Measurements from ENCODE around the gene ZNF662. TPM values are rescaled to one million over a fixed set of nuclear protein-coding genes. Genes with fewer than 3 reads are reported as not detected.

Gene ZNF662
- total RNA-seq, 2 donors from 2014 or later: 8.6 to 15.5 TPM

DNA sequence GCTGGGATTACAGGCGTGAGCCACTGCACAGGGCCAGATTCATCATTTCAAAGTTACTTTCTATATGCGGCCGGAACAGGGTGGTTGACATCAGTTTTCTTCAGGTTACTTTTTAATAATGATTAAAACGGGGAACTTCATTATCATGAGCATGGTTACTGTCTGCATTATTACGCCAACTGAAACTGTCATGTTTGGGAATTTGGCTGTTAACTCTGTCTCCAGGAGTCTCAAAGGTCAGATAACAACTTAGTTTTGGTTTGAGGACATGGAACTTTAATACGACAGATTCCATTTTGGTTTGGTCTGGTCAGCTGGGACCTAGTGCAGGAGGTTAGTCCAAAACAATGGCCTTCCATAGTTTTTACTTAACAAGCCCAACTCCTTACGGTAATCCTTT, 38.8 kb upstream of the ZNF662 start:
- TF ChIP-seq CTCF (IDR thresholded peaks at IDR 0.05): no peak
- no peak for TF ChIP-seq POLR2AphosphoS5 (IDR thresholded peaks at IDR 0.05)
- TF ChIP-seq POLR2A (IDR thresholded peaks at IDR 0.05): no peak
- Histone ChIP-seq H3K27ac (no peak overlapping the region), H3K4me1 (replicated peaks) (no peaks in the 10 kb centered on the region), H3K36me3 (no peaks in the 10 kb centered on the region), H3K27me3 (replicated peaks; ENCODE audit: insufficient read depth) (no peaks in the 10 kb centered on the region), H3K4me3 (no peak overlapping the region), H3K9me3 (no peaks in the 10 kb centered on the region)
- intact Hi-C loops (cut with DNase I): no loop called here
- no peak for DNase-seq (ENCODE audit: low spot score)
- 97% methylated on average over 7 of the region's 7 CpGs for WGBS

- H3K27me3 ChIP-seq (replicated peaks; ENCODE audit: insufficient read depth): no peaks in the 10 kb centered on the region
- DNase-seq (ENCODE audit: low spot score): no peak
- no peaks in the 10 kb centered on the region for H3K9me3 ChIP-seq
- H3K27ac ChIP-seq: no peak overlapping the region
- no peak overlapping the region for H3K4me3 ChIP-seq
- 59% methylated on average over 5 of the region's 5 CpGs for WGBS
- no peaks in the 10 kb centered on the region for H3K36me3 ChIP-seq
- TF ChIP-seq POLR2AphosphoS5 (IDR thresholded peaks at IDR 0.05): no peak
- TF ChIP-seq POLR2A (IDR thresholded peaks at IDR 0.05): no peak
- no peak for TF ChIP-seq CTCF (IDR thresholded peaks at IDR 0.05)
- intact Hi-C loops (cut with DNase I): no loop called here
- no peaks in the 10 kb centered on the region for H3K4me1 ChIP-seq (replicated peaks)
These were observed 37.1 kb upstream of the ZNF662 start for GRCh38 chr3:42868841-42869240.

DNA sequence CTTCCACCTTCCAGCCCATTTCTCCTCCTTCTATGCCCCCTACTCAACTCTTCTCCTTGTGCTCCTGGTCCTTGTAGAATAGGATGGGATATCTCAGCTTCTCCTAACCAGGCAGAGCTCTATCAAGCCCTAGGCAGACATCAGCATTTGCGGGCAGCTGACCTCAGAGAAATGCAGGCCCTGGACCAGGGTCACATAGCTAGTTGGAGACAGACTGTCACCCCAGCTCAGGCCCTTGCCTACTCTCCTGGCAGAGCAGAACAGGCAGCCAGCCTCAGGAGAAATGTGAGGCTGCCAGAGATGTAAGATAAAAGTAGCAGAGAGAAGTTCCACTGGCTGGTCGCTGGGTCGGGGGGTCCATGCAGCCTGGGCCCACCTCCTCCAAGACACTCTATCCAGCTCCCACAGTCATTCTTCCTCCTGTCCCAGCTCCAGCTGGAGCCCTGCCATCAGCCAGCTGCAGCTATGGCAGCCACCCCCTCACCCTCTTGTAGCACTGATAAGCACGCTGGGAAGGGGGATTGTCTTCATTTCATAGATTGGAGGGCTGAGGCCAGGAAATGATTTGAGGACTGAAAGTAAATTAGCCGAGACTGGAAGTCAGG, 34.2 kb upstream of the ZNF662 start:
- DNase-seq (ENCODE audit: low spot score): no peak
- H3K27me3 ChIP-seq (replicated peaks; ENCODE audit: insufficient read depth): no peaks in the 10 kb centered on the region
- no peaks in the 10 kb centered on the region for H3K36me3 ChIP-seq
- TF ChIP-seq POLR2A (IDR thresholded peaks at IDR 0.05): no peak
- no peak for TF ChIP-seq POLR2AphosphoS5 (IDR thresholded peaks at IDR 0.05)
- TF ChIP-seq CTCF (IDR thresholded peaks at IDR 0.05): no peak
- intact Hi-C loops (cut with DNase I): no loop called here
- WGBS: 33% methylated on average over 5 of the region's 5 CpGs
- H3K4me3 ChIP-seq: no peak overlapping the region
- H3K27ac ChIP-seq: no peak overlapping the region
- H3K9me3 ChIP-seq: no peaks in the 10 kb centered on the region
- no peaks in the 10 kb centered on the region for H3K4me1 ChIP-seq (replicated peaks)

DNA sequence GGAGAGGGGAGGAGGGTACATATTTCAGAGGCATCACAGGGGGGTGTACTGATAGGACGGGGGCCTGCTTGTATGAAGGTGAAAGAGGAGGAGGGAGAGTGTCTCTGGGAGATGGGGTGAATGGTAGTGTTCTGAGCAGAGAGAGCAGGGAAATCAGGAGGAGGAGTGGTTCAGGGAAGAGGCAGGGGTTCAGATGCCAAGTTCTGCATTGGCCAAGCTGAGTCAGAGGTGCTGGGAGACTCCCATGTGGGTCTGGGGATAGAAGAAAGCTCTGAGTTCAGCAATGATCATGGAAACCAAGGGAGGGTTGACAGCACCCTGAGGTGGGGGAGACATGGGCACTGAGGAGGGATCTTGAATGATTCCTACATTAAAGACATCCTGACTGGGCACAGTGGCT, 33.2 kb upstream of the ZNF662 start:
- no peak overlapping the region for H3K4me3 ChIP-seq
- TF ChIP-seq POLR2A (IDR thresholded peaks at IDR 0.05) (no peak), CTCF (IDR thresholded peaks at IDR 0.05) (no peak), POLR2AphosphoS5 (IDR thresholded peaks at IDR 0.05) (no peak)
- WGBS: 81% methylated on average over 1 of the region's 1 CpG

GRCh38 chr3:42873221-42873982, 32.5 kb upstream of the ZNF662 start:
- intact Hi-C loops (cut with DNase I): no loop called here
- H3K4me1 ChIP-seq (replicated peaks): no peaks in the 10 kb centered on the region
- no peaks in the 10 kb centered on the region for H3K36me3 ChIP-seq
- no peak overlapping the region for H3K4me3 ChIP-seq
- 75% methylated on average over 9 of the region's 9 CpGs for WGBS
- H3K9me3 ChIP-seq: no peaks in the 10 kb centered on the region
- TF ChIP-seq POLR2AphosphoS5 (IDR thresholded peaks at IDR 0.05) (no peak), POLR2A (IDR thresholded peaks at IDR 0.05) (no peak), CTCF (IDR thresholded peaks at IDR 0.05) (no peak)
- no peak overlapping the region for H3K27ac ChIP-seq
- no peaks in the 10 kb centered on the region for H3K27me3 ChIP-seq (replicated peaks; ENCODE audit: insufficient read depth)
- no peak for DNase-seq (ENCODE audit: low spot score)

More for the DNA sequence above, 33.2 kb upstream of the ZNF662 start:
- no peak for DNase-seq (ENCODE audit: low spot score)
- Histone ChIP-seq H3K27ac (no peak overlapping the region), H3K27me3 (replicated peaks; ENCODE audit: insufficient read depth) (no peaks in the 10 kb centered on the region), H3K9me3 (no peaks in the 10 kb centered on the region), H3K4me1 (replicated peaks) (no peaks in the 10 kb centered on the region), H3K36me3 (no peaks in the 10 kb centered on the region)
- intact Hi-C loops (cut with DNase I): no loop called here

All from prostate gland (tissue), 2 donors.